HG02943 (cell line): ENCODE data around the gene CTNNA2.

Experiments
- ATAC-seq: cut with Tn5 transposase; IDR thresholded peaks from one replicate; pipeline ENCODE4 v1.9.1; 2021; ENCODE audit warnings: mild to moderate bottlenecking, low read depth, moderate library complexity; ENCODE audit not compliant: unreplicated experiment

CTNNA2 gene

GRCh38 chr2:80568011-80568410, 1055.2 kb downstream of the CTNNA2 start:
- ATAC-seq, result no peak

GRCh38 chr2:80573167-80573566, 1060.3 kb downstream of the CTNNA2 start:
- no peak for ATAC-seq

- ATAC-seq, result no peak
Observed at GRCh38 chr2:80573950-80574349, 1061.1 kb downstream of the CTNNA2 start.

GRCh38 chr2:80579756-80580155, 1066.9 kb downstream of the CTNNA2 start:
- ATAC-seq, result no peak

GRCh38 chr2:80591233-80591632, 1078.4 kb downstream of the CTNNA2 start:
- no peak for ATAC-seq

- ATAC-seq, result no peak
Observed at GRCh38 chr2:80592106-80592505, 1079.3 kb downstream of the CTNNA2 start.

- no peak for ATAC-seq
Observed at GRCh38 chr2:80610108-80610507, 1097.3 kb downstream of the CTNNA2 start.

GRCh38 chr2:80621656-80622055, 1108.8 kb downstream of the CTNNA2 start:
- no peak for ATAC-seq

- no peak for ATAC-seq
Observed at GRCh38 chr2:80624062-80624461, 1111.2 kb downstream of the CTNNA2 start.

- no peak for ATAC-seq
Observed at GRCh38 chr2:80634590-80634989, 1121.7 kb downstream of the CTNNA2 start.

GRCh38 chr2:80638783-80639182, 1125.9 kb downstream of the CTNNA2 start:
- no peak for ATAC-seq

- ATAC-seq, result no peak
Observed at GRCh38 chr2:80642465-80642864, 1129.6 kb downstream of the CTNNA2 start.

- ATAC-seq, result no peak
Observed at GRCh38 chr2:80643598-80643997, 1130.7 kb downstream of the CTNNA2 start.

GRCh38 chr2:80651435-80651834, 1138.6 kb downstream of the CTNNA2 start:
- no peak for ATAC-seq

GRCh38 chr2:80655265-80655664, 1142.4 kb downstream of the CTNNA2 start:
- no peak for ATAC-seq

- no peak for ATAC-seq
Observed at GRCh38 chr2:80670763-80671162, 1157.9 kb downstream of the CTNNA2 start.

- ATAC-seq, result no peak
Observed at GRCh38 chr2:80687524-80687923, 1174.7 kb downstream of the CTNNA2 start.

GRCh38 chr2:80689106-80689505, 1176.3 kb downstream of the CTNNA2 start:
- no peak for ATAC-seq
